IMR-90 (cell line): ENCODE results near the gene POU3F2.

ENCODE experiments used
- CHD1 ChIP-seq: IDR thresholded peaks from 2 replicates; pipeline ENCODE4 v1.6.1; 2012; ENCODE audit warnings: low read depth, low read length, improper control_type of control experiment
- CTCF ChIP-seq: conservative IDR thresholded peaks from 2 replicates; pipeline ENCODE4 v1.5.1; 2012; ENCODE audit warnings: mild to moderate bottlenecking, low read depth, low read length, improper control_type of control experiment
- MXI1 ChIP-seq: IDR thresholded peaks from 2 replicates; pipeline ENCODE4 v1.6.1; 2012; ENCODE audit warnings: low read depth, mild to moderate bottlenecking, low read length, moderate library complexity, borderline replicate concordance
- POLR2A ChIP-seq: IDR thresholded peaks from 2 replicates; pipeline ENCODE4 v1.6.1; 2012; ENCODE audit warnings: mild to moderate bottlenecking, low read depth, low read length
- RAD21 ChIP-seq: IDR thresholded peaks from 2 replicates; pipeline ENCODE4 v1.6.1; 2012; ENCODE audit warnings: low read length, improper control_type of control experiment
- RFX5 ChIP-seq: IDR thresholded peaks from 2 replicates; pipeline ENCODE4 v1.8.0; 2012; ENCODE audit warnings: low read depth, mild to moderate bottlenecking, low read length, moderate library complexity

GRCh38 chr6:98787435-98787834, 46.9 kb upstream of the POU3F2 start:
- no peak for TF ChIP-seq CTCF
- TF ChIP-seq POLR2A = no peak
- no peak for TF ChIP-seq RFX5
- no peak for TF ChIP-seq RAD21
- no peak for TF ChIP-seq CHD1
- TF ChIP-seq MXI1 = no peak
